ENCODE data around the gene ACTMAP. TPM values are rescaled to one million over a fixed set of nuclear protein-coding genes. Genes with fewer than 3 reads are reported as not detected.

Gene ACTMAP
- total and polyA plus RNA-seq, 2 of the 8 experiments (the other 6 are each of a cell fraction or from before 2014, with no cell fraction given), result 24.1 to 26.5 TPM

- Histone ChIP-seq H3K9me3 (ENCODE audit: insufficient read depth in 2 of 2, low read depth in 1 of 2, low read length in 1 of 2) (no peaks in the 10 kb centered on the region), H3K79me2 (ENCODE audit: control insufficient read depth in 1 of 2, insufficient read depth in 2 of 2, low read length in 2 of 2) (peaks cover 14 to 46% of the 10 kb centered on the region in 2 experiments), H3K56ac (replicated peaks; ENCODE audit: insufficient read length, low read depth, low read length) (peak within 1 kb of the TSS; percentile 3), H2BK5ac (ENCODE audit: low read depth, low read length) (peak within 1 kb of the TSS; percentile 82), H3K27ac (ENCODE audit: low read depth, low read length) (peak within 1 kb of the TSS; percentile 92), H3K27me3 (replicated peaks in 1 of 4; ENCODE audit: control insufficient read depth in 3 of 4, extremely low read depth in 1 of 4, insufficient read depth in 3 of 4, low read length in 3 of 4) (no peaks in the 10 kb centered on the region), H4K20me1 (replicated peaks in 1 of 2; ENCODE audit: control insufficient read depth in 1 of 2, insufficient read depth in 2 of 2, low read length in 2 of 2) (peaks cover 24 to 33% of the 10 kb centered on the region in 2 experiments), H3K4ac (replicated peaks; ENCODE audit: insufficient read length, low read depth, low read length) (no peak within 1 kb of the TSS), H3K23ac (ENCODE audit: insufficient read length) (no peak within 1 kb of the TSS), H3K18ac (ENCODE audit: extremely low read depth, low read length) (peak within 1 kb of the TSS; percentile 78), H4K8ac (ENCODE audit: extremely low read depth, insufficient read depth, low read length) (peak within 1 kb of the TSS; percentile 95; the same call in 1 of the 2 replicates), H3K14ac (ENCODE audit: insufficient read length) (no peak within 1 kb of the TSS), H3K79me1 (ENCODE audit: low read depth, low read length) (peaks cover 21% of the 10 kb centered on the region), H2BK15ac (ENCODE audit: low read length) (no peak within 1 kb of the TSS), H4K5ac (ENCODE audit: insufficient read length, low read depth, low read length) (peak within 1 kb of the TSS; percentile 53), H2AFZ (ENCODE audit: low read length) (peak within 1 kb of the TSS; percentile 47; the same call in 1 of the 2 replicates), H3K4me3 (ENCODE audit: extremely low read depth in 1 of 4, insufficient read depth in 2 of 4, low read depth in 3 of 4, low read length in 4 of 4) (peak within 1 kb of the TSS; percentile 90 to 99 (median 92)), H3K36me3 (ENCODE audit: control insufficient read depth in 2 of 4, insufficient read depth in 4 of 4, low read length in 3 of 4) (peaks cover 3 to 28% (median 6%) of the 10 kb centered on the region in 4 experiments; a peak in 6 of 8 replicates), H3K23me2 (ENCODE audit: low read depth, low read length) (peaks cover 6% of the 10 kb centered on the region), H2BK12ac (ENCODE audit: low read depth, low read length) (peak within 1 kb of the TSS; percentile 39), H3K9ac (replicated peaks in 1 of 4; ENCODE audit: extremely low read depth in 1 of 4, low read depth in 3 of 4, low read length in 3 of 4) (peak within 1 kb of the TSS; percentile 79 to 91 (median 88)), H2BK120ac (replicated peaks; ENCODE audit: low read depth, low read length) (no peak within 1 kb of the TSS), H4K91ac (replicated peaks; ENCODE audit: insufficient read length, low read length) (peak within 1 kb of the TSS; percentile 61), H3K4me2 (ENCODE audit: insufficient read depth in 1 of 2, low read depth in 2 of 2, low read length in 2 of 2) (peak within 1 kb of the TSS; percentile 67 to 91), H3K4me1 (replicated peaks in 1 of 4; ENCODE audit: control insufficient read depth in 3 of 4, insufficient read depth in 4 of 4, low read length in 3 of 4) (peaks cover 0 to 37% (median 22%) of the 10 kb centered on the region in 4 experiments; a peak in 6 of 7 replicates), H2AK5ac (ENCODE audit: low read depth, low read length) (peak within 1 kb of the TSS; percentile 83; the same call in 1 of the 2 replicates), H2BK20ac (ENCODE audit: low read length) (no peak within 1 kb of the TSS)
- WGBS, 2 experiments (ENCODE audit: extremely low coverage in 1 of 2, insufficient coverage in 1 of 2, insufficient read length in 1 of 2, insufficient replicate concordance in 2 of 2, low coverage in 1 of 2, low lambda C conversion rate in 2 of 2, missing lambda C conversion rate in 1 of 2), result 2% methylated on average over 24 of the region's 110 CpGs; no CpG with 5 or more reads in 1 of the 2 experiments
- ChIA-PET CTCF (ENCODE audit: partially characterized antibody) (interaction anchor here (0.6 to 4.0 kb wide), 10 partner anchors 8 to 153 kb away, joined by 3 to 29 read pairs (median 6); partner anchors contain the start of gene RAB4B), POLR2A (ENCODE audit: partially characterized antibody) (interaction anchor here (0.5 to 15.7 kb wide), 23 partner anchors 9 to 411 kb away, joined by 3 to 241 read pairs (median 6); partner anchors contain the start of genes ACTMAP, COQ8B, ITPKC and MIA)
- DNase-seq (ENCODE audit: low read depth in 1 of 2, low spot score in 2 of 2) (peak; percentile 99 to 100), FAIRE-seq (peak; percentile 48)
- TF ChIP-seq SIX5 (IDR thresholded peaks at IDR 0.05; ENCODE audit: low read depth, low read length) (no peak), TBP (IDR thresholded peaks at IDR 0.05; ENCODE audit: low read depth, low read length) (no peak), SP2 (IDR thresholded peaks at IDR 0.05; ENCODE audit: low read length) (no peak), PHF8 (conservative IDR thresholded peaks at IDR 0.05; ENCODE audit: low read depth, low read length) (peak; percentile 84), TAF1 (IDR thresholded peaks at IDR 0.05; ENCODE audit: low read depth, low read length) (peak; percentile 78), TCF12 (IDR thresholded peaks at IDR 0.05; ENCODE audit: low read depth, low read length) (no peak), MAFK (IDR thresholded peaks at IDR 0.05; ENCODE audit: low read depth, low read length) (no peak), ASH2L (IDR thresholded peaks at IDR 0.05; ENCODE audit: low read length) (peak; percentile 77), RNF2 (IDR thresholded peaks at IDR 0.05; ENCODE audit: borderline replicate concordance, low read depth, low read length, missing control alignments, poor library complexity, severe bottlenecking) (no peak), KDM1A (IDR thresholded peaks at IDR 0.05; ENCODE audit: borderline replicate concordance, low read length) (no peak), TAF7 (optimal IDR thresholded peaks at IDR 0.05; ENCODE audit: borderline replicate concordance, low read depth, low read length) (peak; percentile 67)
Measured at GRCh38 chr19:40798683-40799557, 48.6 kb upstream of the ACTMAP start, which contains the start of gene EGLN2. EGLN2 (plus strand) TSS chr19:40799191; CDS start chr19:40800573, 1,382 bp downstream.

Data from H1 (cell line).